NCI-H1105 treated with DMSO at 0.1 percent for 48 hours (cell line): ENCODE measurements around the gene OR2B2.

ENCODE experiments used
- DNase-seq: peaks from one replicate; lab custom pipeline; 2025; lab: John Stamatoyannopoulos, UW

The OR2B2 gene

GRCh38 chr6:27866357-27867050, 45.7 kb downstream of the OR2B2 start:
- peak; percentile 84 for DNase-seq

- no peak for DNase-seq
These were observed 46.3 kb downstream of the OR2B2 start for GRCh38 chr6:27865850-27866356.

GRCh38 chr6:27864906-27865849, 47.0 kb downstream of the OR2B2 start:
- DNase-seq: peak; percentile 98

- no peak for DNase-seq
These were observed 48.0 kb downstream of the OR2B2 start for GRCh38 chr6:27863962-27864905.

GRCh38 chr6:27862396-27863066, 49.7 kb downstream of the OR2B2 start:
- no peak for DNase-seq

- no peak for DNase-seq
These were observed 50.3 kb downstream of the OR2B2 start for GRCh38 chr6:27861861-27862260.

GRCh38 chr6:27861276-27861840, 50.8 kb downstream of the OR2B2 start:
- DNase-seq: no peak
